ENCODE results near the gene GABRG3.

The GABRG3 gene

GRCh38 chr15:27244047-27244446 lies 273.1 kb downstream of the GABRG3 start:
- Histone ChIP-seq H3K36me3 (ENCODE audit: control insufficient read depth in 2 of 2, insufficient read depth in 1 of 2, low read length in 2 of 2) (no peaks in the 10 kb centered on the region), H3K4me3 (ENCODE audit: low read depth, low read length) (no peak overlapping the region), H3K4me1 (ENCODE audit: control insufficient read depth, insufficient read depth, low read length) (no peaks in the 10 kb centered on the region), H3K9me3 (ENCODE audit: control insufficient read depth, insufficient read depth, low read depth, low read length) (no peaks in the 10 kb centered on the region), H3K27ac (ENCODE audit: extremely low read depth, low read depth, low read length) (no peak overlapping the region)
- no peak for TF ChIP-seq ZNF623 (tag by site-specific recombination; IDR thresholded peaks at IDR 0.05)
- TF ChIP-seq EGR2 (tag by site-specific recombination; IDR thresholded peaks at IDR 0.05; ENCODE audit: low read depth), result peak; percentile 10; the same call in 1 of the 2 replicates
- CTCF ChIA-PET, result no interaction called here
- POLR2A ChIA-PET, result no interaction called here

- POLR2A ChIA-PET, result no interaction called here
- no peaks in the 10 kb centered on the region for H3K4me1 ChIP-seq (ENCODE audit: control insufficient read depth, insufficient read depth, low read length)
- CTCF ChIA-PET, result interaction anchor here (0.6 kb wide), 1 partner anchor 9 kb away, joined by 3 read pairs; no protein-coding TSS in a partner anchor
- no peak for TF ChIP-seq ZSCAN23 (tag by site-specific recombination; IDR thresholded peaks at IDR 0.05)
- no peak for TF ChIP-seq ZNF747 (tag by site-specific recombination; IDR thresholded peaks at IDR 0.05)
- no peak for TF ChIP-seq ZNF398 (tag by site-specific recombination; IDR thresholded peaks at IDR 0.05)
- TF ChIP-seq ZNF670 (tag by site-specific recombination; IDR thresholded peaks at IDR 0.05; ENCODE audit: low read depth), result no peak
- no peak for TF ChIP-seq ZBTB1 (tag by site-specific recombination; IDR thresholded peaks at IDR 0.05)
- TF ChIP-seq SETDB1 (IDR thresholded peaks at IDR 0.05; ENCODE audit: insufficient read length, low read length), result no peak
- TF ChIP-seq, protein P1, sequence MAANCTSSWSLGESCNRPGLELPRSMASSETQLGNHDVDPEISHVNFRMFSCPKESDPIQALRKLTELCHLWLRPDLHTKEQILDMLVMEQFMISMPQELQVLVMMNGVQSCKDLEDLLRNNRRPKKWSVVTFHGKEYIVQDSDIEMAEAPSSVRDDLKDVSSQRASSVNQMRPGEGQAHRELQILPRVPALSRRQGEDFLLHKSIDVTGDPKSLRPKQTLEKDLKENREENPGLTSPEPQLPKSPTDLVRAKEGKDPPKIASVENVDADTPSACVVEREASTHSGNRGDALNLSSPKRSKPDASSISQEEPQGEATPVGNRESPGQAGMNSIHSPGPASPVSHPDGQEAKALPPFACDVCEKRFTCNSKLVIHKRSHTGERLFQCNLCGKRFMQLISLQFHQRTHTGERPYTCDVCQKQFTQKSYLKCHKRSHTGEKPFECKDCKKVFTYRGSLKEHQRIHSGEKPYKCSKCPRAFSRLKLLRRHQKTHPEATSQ (tag by site-specific recombination; IDR thresholded peaks at IDR 0.05), result no peak
- no peak for TF ChIP-seq ZNF280D (tag by site-specific recombination; IDR thresholded peaks at IDR 0.05)
- no peak for TF ChIP-seq ZNF274 (IDR thresholded peaks at IDR 0.05; ENCODE audit: low read length)
- TF ChIP-seq ZNF274 (tag by site-specific recombination; IDR thresholded peaks at IDR 0.05; ENCODE audit: borderline replicate concordance), result no peak
- no peak for TF ChIP-seq ZNF423 (tag by site-specific recombination; IDR thresholded peaks at IDR 0.05)
- TF ChIP-seq SCRT1 (tag by site-specific recombination; IDR thresholded peaks at IDR 0.05; ENCODE audit: borderline replicate concordance), result no peak
- TF ChIP-seq, protein P2, sequence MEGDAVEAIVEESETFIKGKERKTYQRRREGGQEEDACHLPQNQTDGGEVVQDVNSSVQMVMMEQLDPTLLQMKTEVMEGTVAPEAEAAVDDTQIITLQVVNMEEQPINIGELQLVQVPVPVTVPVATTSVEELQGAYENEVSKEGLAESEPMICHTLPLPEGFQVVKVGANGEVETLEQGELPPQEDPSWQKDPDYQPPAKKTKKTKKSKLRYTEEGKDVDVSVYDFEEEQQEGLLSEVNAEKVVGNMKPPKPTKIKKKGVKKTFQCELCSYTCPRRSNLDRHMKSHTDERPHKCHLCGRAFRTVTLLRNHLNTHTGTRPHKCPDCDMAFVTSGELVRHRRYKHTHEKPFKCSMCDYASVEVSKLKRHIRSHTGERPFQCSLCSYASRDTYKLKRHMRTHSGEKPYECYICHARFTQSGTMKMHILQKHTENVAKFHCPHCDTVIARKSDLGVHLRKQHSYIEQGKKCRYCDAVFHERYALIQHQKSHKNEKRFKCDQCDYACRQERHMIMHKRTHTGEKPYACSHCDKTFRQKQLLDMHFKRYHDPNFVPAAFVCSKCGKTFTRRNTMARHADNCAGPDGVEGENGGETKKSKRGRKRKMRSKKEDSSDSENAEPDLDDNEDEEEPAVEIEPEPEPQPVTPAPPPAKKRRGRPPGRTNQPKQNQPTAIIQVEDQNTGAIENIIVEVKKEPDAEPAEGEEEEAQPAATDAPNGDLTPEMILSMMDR (tag by site-specific recombination; IDR thresholded peaks at IDR 0.05), result no peak
- no peak for TF ChIP-seq ZNF777 (tag by site-specific recombination; IDR thresholded peaks at IDR 0.05; ENCODE audit: borderline replicate concordance)
- no peak for TF ChIP-seq ZNF501 (tag by site-specific recombination; IDR thresholded peaks at IDR 0.05)
- no peaks in the 10 kb centered on the region for H3K36me3 ChIP-seq (ENCODE audit: control insufficient read depth in 2 of 2, insufficient read depth in 1 of 2, low read length in 2 of 2)
- H3K9me3 ChIP-seq (ENCODE audit: control insufficient read depth, insufficient read depth, low read depth, low read length), result no peaks in the 10 kb centered on the region
- no peak overlapping the region for H3K4me3 ChIP-seq (ENCODE audit: low read depth, low read length)
- no peak overlapping the region for H3K27ac ChIP-seq (ENCODE audit: extremely low read depth, low read depth, low read length)
These were observed 277.3 kb downstream of the GABRG3 start for GRCh38 chr15:27248251-27248650.
